SU-DHL-6 (cell line): ENCODE measurements around the gene HS6ST3.

Experiments
- H2AFZ ChIP-seq: fragments of 200-600 bp; sonication (generic); 2 replicates; pipeline ENCODE4 v1.6.1; 2014; ENCODE audit warnings: low read depth, mild to moderate bottlenecking, moderate library complexity, mixed read lengths, antibody characterized with exemption, low read length; ENCODE audit not compliant: severe bottlenecking
- H3F3A ChIP-seq: fragments of 200-600 bp; shearing (Covaris generic); 2 replicates; pipeline ENCODE4 v1.6.0; 2016; ENCODE audit warnings: antibody characterized with exemption, mild to moderate bottlenecking; ENCODE audit not compliant: insufficient read depth
- H3K27ac ChIP-seq: fragments of 200-600 bp; sonication (generic); 2 replicates; pipeline ENCODE4 v1.5.1; 2016; ENCODE audit warnings: low read depth, mild to moderate bottlenecking, low read length, moderate library complexity, mixed read lengths
- H3K27me3 ChIP-seq: fragments of 200-600 bp; sonication (generic), shearing (Covaris generic); 2 replicates; pipeline ENCODE4 v1.6.0; 2014; ENCODE audit warnings: mild to moderate bottlenecking, low read length
- H3K36me3 ChIP-seq: fragments of 200-600 bp; sonication (generic); 2 replicates; pipeline ENCODE4 v1.6.1; 2014; ENCODE audit warnings: mild to moderate bottlenecking, low read length, mixed read lengths
- H3K4me2 ChIP-seq: fragments of 300-600, 200-600 bp; shearing (Covaris generic), sonication (generic); 2 replicates; pipeline ENCODE4 v1.6.0; 2014; ENCODE audit warnings: low read length, low read depth, mild to moderate bottlenecking; ENCODE audit not compliant: poor library complexity, severe bottlenecking
- H3K4me3 ChIP-seq: fragments of 200-600 bp; sonication (generic); 2 replicates; pipeline ENCODE4 v1.5.1; 2014; ENCODE audit warnings: antibody characterized with exemption, low read length, mild to moderate bottlenecking, mixed read lengths; ENCODE audit not compliant: insufficient read depth, poor library complexity, severe bottlenecking
- H3K79me2 ChIP-seq: fragments of 200-600 bp; sonication (generic); 2 replicates; pipeline ENCODE4 v1.6.1; 2014; ENCODE audit warnings: mild to moderate bottlenecking, low read length, moderate library complexity; ENCODE audit not compliant: insufficient read depth
- H3K9ac ChIP-seq: fragments of 200-600 bp; sonication (generic); 2 replicates; pipeline ENCODE4 v1.7.0; 2014; ENCODE audit warnings: mild to moderate bottlenecking, low read length
- H3K9me2 ChIP-seq: fragments of 200-600 bp; sonication (generic); replicated peaks from 2 replicates; pipeline ENCODE4 v1.6.1; 2014; ENCODE audit warnings: low read length; ENCODE audit not compliant: insufficient read depth
- H3K9me3 ChIP-seq: fragments of 200-600 bp; sonication (generic); 2 replicates; pipeline ENCODE4 v1.6.1; 2014; ENCODE audit warnings: low read length, mixed read lengths; ENCODE audit not compliant: insufficient read depth
- H4K20me1 ChIP-seq: fragments of 200-600 bp; sonication (generic); 2 replicates; pipeline ENCODE4 v1.6.1; 2014; ENCODE audit warnings: low read depth, mild to moderate bottlenecking, antibody characterized with exemption, low read length, moderate library complexity, mixed read lengths
- CTCF ChIP-seq: fragments of 200-600 bp; sonication (generic); IDR thresholded peaks from one replicate; pipeline ENCODE4 v1.5.1; 2017; ENCODE audit warnings: antibody characterized with exemption, mild to moderate bottlenecking, low read length, moderate library complexity; ENCODE audit not compliant: insufficient read depth, poor library complexity, severe bottlenecking
- EZH2phosphoT487 ChIP-seq: fragments of 200-600 bp; sonication (generic), shearing (Covaris generic); conservative IDR thresholded peaks from 2 replicates; pipeline ENCODE4 v1.6.1; 2018; ENCODE audit warnings: mild to moderate bottlenecking, antibody characterized with exemption, low read length, moderate library complexity, mixed read lengths

HS6ST3 gene

GRCh38 chr13:96398486-96398885, 308.6 kb downstream of the HS6ST3 start:
- Histone ChIP-seq H3K9me3 (no peaks in the 10 kb centered on the region), H3K9ac (no peak overlapping the region), H4K20me1 (no peaks in the 10 kb centered on the region), H3K4me3 (no peak overlapping the region), H3F3A (no peaks in the 10 kb centered on the region), H3K27ac (no peak overlapping the region), H3K4me2 (no peak overlapping the region), H3K27me3 (no peaks in the 10 kb centered on the region), H3K36me3 (no peaks in the 10 kb centered on the region), H3K9me2 (no peaks in the 10 kb centered on the region), H2AFZ (no peak overlapping the region), H3K79me2 (no peaks in the 10 kb centered on the region)
- TF ChIP-seq CTCF = no peak
- TF ChIP-seq EZH2phosphoT487 = no peak

- Histone ChIP-seq H4K20me1 (no peaks in the 10 kb centered on the region), H3K4me2 (no peak overlapping the region), H2AFZ (no peak overlapping the region), H3K79me2 (no peaks in the 10 kb centered on the region), H3K27me3 (no peaks in the 10 kb centered on the region), H3K9ac (no peak overlapping the region), H3K9me2 (no peaks in the 10 kb centered on the region), H3K4me3 (no peak overlapping the region), H3K9me3 (no peaks in the 10 kb centered on the region; the same call in 1 of the 2 replicates), H3K36me3 (no peaks in the 10 kb centered on the region), H3K27ac (no peak overlapping the region), H3F3A (no peaks in the 10 kb centered on the region)
- no peak for TF ChIP-seq CTCF
Observed at GRCh38 chr13:96403241-96403640, 313.3 kb downstream of the HS6ST3 start.

GRCh38 chr13:96403651-96404050, 313.7 kb downstream of the HS6ST3 start:
- no peaks in the 10 kb centered on the region for H3F3A ChIP-seq
- no peaks in the 10 kb centered on the region; the same call in 1 of the 2 replicates for H3K9me3 ChIP-seq
- no peaks in the 10 kb centered on the region for H3K79me2 ChIP-seq
- H4K20me1 ChIP-seq = no peaks in the 10 kb centered on the region
- H3K9me2 ChIP-seq = no peaks in the 10 kb centered on the region
- H3K9ac ChIP-seq = no peak overlapping the region
- no peak overlapping the region for H3K4me3 ChIP-seq
- no peak overlapping the region for H2AFZ ChIP-seq
- no peaks in the 10 kb centered on the region for H3K27me3 ChIP-seq
- H3K4me2 ChIP-seq = no peak overlapping the region
- no peak overlapping the region for H3K27ac ChIP-seq
- H3K36me3 ChIP-seq = no peaks in the 10 kb centered on the region
- no peak for TF ChIP-seq EZH2phosphoT487
- TF ChIP-seq CTCF = no peak
